Raji (cell line): ENCODE measurements around the gene SH2D6.

Experiments used
- POLR2A ChIP-seq: IDR thresholded peaks from 2 replicates; pipeline ENCODE4 v1.6.1; 2011; ENCODE audit warnings: low read depth, low read length, control low read depth; ENCODE audit not compliant: insufficient read depth

SH2D6 gene

DNA sequence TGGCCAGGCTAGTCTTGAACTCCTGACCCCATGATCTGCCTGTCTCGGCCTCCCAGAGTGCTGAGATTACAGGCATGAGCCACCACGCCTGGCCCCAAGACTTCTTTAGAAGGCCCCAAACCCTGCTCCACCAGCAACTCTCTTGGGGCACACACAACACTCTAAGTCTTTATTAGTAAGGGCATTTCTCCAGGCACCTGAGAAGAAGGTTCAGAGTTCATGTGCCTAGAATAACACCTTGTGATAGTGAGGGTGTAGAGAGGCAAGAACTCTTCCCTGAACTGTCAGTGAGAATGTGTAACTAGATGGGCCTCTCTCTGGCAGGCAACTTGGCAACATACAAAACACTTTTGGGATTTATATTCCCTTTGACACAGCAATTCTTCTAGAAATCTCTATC, 43.8 kb downstream of the SH2D6 start:
- TF ChIP-seq POLR2A, result no peak

DNA sequence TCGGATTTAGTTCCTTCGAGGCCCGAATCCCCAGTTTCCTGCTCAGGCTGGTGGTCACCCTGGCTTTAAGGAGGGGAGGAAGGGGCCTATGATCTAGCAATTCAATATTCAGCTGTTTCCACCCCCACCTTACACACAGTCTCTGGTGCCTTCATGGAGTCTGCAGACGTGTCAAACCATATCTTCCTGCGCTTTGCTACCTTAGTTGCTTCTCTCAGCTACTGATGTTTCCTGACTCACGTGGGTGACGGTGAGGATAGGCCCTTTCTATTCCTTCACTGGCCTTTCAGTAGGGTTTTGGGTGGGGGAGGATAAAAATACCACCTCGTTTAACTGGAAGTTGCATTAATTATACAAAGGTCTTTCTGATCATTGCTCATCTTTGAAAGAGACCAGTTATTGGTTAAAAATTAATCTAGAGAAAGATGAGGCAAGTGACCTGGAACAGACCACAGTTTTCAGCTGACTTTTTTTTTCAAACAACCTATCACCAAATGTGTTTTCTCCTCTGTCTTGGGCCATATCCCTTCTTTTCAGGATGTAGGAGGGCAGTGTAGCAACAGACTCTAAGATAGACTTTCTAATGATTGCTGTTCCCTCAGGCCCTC, 49.7 kb downstream of the SH2D6 start:
- no peak for TF ChIP-seq POLR2A

DNA sequence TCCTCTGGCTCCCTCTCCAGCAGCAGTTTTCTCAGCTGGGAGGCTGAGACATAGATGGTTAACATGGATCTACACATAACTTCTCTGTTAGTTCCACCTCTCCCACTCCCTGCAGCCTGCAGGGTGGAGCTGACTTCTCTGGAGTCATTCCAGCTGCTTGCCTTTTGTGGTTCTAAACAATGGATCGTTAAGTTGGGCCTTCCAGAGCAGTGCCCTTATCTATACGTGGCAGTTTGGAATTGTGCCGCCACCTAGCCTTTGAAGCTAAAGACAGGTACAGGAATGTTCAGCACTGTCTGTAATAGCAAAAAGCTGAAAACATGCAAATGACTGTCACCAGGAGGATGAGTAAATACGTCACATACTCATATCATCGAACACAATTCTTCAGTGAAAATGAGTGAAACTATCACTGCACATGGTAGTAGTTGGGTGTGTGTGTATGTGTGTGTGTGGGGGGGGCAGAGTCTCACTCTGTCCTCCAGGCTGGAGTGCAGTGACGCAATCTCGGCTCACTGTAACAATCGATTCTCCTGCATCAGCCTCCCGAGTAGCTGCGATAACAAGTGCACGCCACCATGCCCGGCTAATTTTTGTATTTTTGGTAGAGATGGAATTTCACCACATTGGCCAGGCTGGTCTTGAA, 50.3 kb downstream of the SH2D6 start:
- no peak for TF ChIP-seq POLR2A

GRCh38 chr2:85470850-85471800, 52.6 kb downstream of the SH2D6 start:
- no peak for TF ChIP-seq POLR2A

DNA sequence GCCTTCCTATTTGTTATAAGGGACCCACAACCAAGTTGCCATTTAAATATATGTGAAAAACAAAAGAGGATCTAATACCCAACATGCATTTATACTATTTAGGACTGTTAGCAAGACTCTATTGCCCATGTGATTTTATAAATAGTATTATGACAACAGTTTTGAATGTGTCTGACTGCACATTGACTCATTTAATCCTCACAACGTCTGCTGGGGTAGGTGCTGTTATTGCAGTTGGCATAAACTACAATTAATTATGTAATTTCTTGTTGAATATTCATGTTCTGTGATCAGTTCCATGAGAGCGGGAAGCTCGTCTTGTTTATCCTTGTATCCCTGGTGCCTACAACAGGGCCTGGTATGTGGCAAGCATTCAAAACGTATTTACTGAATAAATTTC, 53.7 kb downstream of the SH2D6 start:
- TF ChIP-seq POLR2A, result no peak

DNA sequence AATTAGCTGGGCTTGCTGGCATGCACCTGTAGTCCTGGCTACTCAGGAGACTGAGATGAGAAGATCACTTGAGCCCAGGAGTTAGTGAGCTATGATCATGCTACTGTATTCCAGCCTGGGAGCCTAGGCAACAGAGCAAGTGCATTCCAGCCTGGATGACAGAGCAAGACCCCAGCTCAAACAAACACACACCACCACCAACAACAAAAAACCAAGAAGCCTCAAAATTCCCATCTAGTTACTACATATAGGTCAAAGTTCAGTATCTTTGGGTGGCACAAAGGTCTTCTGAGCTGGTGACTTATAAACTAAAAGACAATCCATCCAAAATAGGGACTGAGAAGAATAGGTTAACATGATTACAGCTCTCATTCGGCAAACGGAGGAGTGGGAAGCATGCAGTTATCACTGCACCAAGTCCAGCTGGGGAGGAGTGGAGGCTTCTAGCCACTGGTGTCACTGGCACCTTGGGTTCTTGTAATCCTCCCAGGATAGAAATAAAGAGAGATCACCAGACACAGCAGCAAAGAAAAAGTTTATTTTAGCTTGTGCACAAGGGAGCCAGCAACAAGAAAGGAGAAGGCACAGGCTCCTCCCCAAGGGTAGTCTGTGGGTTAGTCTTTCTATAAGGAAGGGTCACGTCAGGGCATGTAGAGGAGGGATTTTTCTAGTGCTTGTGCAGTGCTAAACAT, 57.4 kb downstream of the SH2D6 start:
- TF ChIP-seq POLR2A, result no peak

GRCh38 chr2:85476624-85477023, 58.1 kb downstream of the SH2D6 start:
- TF ChIP-seq POLR2A, result no peak

GRCh38 chr2:85477884-85478283, 59.4 kb downstream of the SH2D6 start:
- TF ChIP-seq POLR2A, result no peak

DNA sequence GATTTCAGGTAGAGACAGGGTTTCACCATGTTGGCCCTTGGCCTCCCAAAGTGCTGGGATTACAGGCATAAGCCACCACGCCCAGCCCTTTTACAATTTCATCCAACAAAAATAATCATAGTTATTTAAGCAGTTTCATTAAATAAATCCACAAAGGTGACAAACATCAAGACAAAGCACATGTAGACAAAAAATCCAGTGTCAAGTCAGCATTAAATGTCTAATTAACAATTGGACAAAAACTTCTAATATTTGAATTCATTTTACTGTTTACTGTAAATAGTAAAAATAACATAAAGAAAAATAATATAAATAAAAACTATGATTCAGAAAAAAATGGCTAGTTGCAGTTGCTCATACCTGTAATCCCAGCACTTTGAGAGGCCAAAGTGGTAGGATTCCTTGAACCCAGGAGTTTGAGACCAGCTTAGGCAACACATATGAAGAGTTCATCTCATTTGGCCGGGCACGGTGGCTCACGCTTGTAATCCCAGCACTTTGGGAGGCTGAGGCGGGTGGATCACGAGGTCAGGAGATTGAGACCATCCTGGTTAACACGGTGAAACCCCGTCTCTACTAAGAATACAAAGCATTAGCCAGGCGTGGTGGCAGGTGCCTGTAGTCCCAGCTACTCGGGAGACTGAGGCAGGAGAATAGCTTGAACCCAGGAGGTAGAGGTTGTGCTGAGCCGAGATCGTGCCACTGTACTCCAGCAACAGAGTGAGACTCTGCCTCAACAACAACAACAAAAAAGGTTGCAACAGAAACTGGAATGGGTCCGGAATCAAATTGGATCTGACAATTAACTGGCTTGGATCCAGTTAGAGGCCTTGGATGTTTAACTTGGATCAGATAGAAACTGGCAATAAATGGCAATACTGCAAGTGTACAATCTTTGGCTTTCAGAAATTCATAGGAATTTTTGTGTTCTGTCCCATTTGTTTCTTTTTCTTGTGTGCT, 63.6 kb downstream of the SH2D6 start:
- TF ChIP-seq POLR2A, result no peak

GRCh38 chr2:85485815-85486214, 67.3 kb downstream of the SH2D6 start:
- TF ChIP-seq POLR2A, result no peak
